Measurements from ENCODE around the gene SNTA1.

DNA sequence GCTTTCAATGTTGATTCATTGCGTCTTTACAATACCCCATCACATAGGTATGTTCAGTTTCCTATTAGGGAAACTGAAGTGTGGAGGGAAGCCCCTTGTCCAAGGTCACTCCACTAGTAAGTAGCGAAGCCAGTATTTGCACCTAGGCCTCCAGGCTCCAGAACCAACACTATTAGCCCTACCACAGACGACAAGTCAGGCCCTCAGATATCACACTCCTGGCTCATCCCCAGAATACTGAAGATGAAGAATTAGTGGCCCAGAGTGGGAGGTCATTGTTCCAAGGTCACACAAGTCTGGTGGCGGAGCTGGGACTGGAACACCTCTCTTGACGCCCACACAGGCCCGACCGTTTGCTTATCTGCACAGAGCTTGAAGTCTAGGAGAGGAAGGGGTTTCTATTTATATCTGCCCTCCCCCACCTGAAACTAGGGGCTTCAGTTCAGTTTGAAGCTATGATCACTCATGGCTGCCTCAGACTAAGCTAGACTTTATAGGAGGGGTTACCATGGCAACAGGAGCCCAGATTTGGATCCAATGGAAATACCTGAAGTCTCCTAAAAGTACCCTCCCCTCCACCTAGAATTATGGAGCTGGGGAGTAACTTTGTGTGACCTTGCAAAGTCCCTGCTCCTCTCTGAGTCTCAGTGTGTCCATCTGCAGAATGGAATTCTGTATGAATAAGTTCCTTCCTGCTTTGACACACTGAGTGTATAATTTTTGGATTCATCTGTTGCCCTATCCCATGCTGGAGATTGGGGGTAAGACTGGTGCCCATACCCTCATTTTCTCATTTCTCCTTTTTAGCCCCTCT is 2.2 kb downstream of the SNTA1 start:
- TF ChIP-seq, protein P1, sequence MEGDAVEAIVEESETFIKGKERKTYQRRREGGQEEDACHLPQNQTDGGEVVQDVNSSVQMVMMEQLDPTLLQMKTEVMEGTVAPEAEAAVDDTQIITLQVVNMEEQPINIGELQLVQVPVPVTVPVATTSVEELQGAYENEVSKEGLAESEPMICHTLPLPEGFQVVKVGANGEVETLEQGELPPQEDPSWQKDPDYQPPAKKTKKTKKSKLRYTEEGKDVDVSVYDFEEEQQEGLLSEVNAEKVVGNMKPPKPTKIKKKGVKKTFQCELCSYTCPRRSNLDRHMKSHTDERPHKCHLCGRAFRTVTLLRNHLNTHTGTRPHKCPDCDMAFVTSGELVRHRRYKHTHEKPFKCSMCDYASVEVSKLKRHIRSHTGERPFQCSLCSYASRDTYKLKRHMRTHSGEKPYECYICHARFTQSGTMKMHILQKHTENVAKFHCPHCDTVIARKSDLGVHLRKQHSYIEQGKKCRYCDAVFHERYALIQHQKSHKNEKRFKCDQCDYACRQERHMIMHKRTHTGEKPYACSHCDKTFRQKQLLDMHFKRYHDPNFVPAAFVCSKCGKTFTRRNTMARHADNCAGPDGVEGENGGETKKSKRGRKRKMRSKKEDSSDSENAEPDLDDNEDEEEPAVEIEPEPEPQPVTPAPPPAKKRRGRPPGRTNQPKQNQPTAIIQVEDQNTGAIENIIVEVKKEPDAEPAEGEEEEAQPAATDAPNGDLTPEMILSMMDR (conservative IDR thresholded peaks at IDR 0.05 in 1 of 2, IDR thresholded peaks at IDR 0.05 in 1 of 2; ENCODE audit: extremely low read depth in 1 of 2, insufficient read depth in 1 of 2, low read depth in 1 of 2, low read length in 2 of 2), result no peak
- no peak for TF ChIP-seq EZH2 (IDR thresholded peaks at IDR 0.05; ENCODE audit: borderline replicate concordance, low read length)
